CD14-positive monocyte (primary cell): ENCODE data around the gene CRY2. TPM values are rescaled to one million over a fixed set of nuclear protein-coding genes. Genes with fewer than 3 reads are reported as not detected.

Source experiments
- DNase-seq, 3 donors: peaks; one replicate each; pipeline ENCODE4 v3.0.0-alpha.2; 2011 to 2022
- H2AFZ ChIP-seq: 2 replicates; pipeline ENCODE4 v1.6.0; 2012; ENCODE audit warnings: mild to moderate bottlenecking, low read depth, low read length, inconsistent platforms; ENCODE audit not compliant: insufficient read depth, poor library complexity, severe bottlenecking
- H3K27ac ChIP-seq, 2 donors: 1 replicate in 1 of 2; 2 replicates in 1 of 2; pipeline ENCODE4 v1.5.1; 2012 to 2013; ENCODE audit warnings: low read length in 2 of 2, control low read depth in 1 of 2, inconsistent platforms in 1 of 2, low read depth in 1 of 2, mild to moderate bottlenecking in 1 of 2
- H3K27me3 ChIP-seq, 2 donors: one replicate each; pipeline versions ENCODE4 v1.6.0 to v1.6.1; 2011 to 2013; ENCODE audit warnings: low read length in 2 of 2; ENCODE audit not compliant: control insufficient read depth in 2 of 2, insufficient read depth in 2 of 2
- H3K36me3 ChIP-seq, 2 donors: replicated peaks in 1 of 2; 1 replicate in 1 of 2; 2 replicates in 1 of 2; pipeline versions ENCODE4 v1.5.1 to v1.6.1; 2012 to 2013; ENCODE audit warnings: low read length in 2 of 2, control low read depth in 1 of 2, inconsistent platforms in 1 of 2, mild to moderate bottlenecking in 1 of 2; ENCODE audit not compliant: insufficient read depth in 2 of 2, control insufficient read depth in 1 of 2
- H3K4me1 ChIP-seq, 2 donors: 1 replicate in 1 of 2; 2 replicates in 1 of 2; pipeline versions ENCODE4 v1.5.1 to v1.6.1; 2012 to 2013; ENCODE audit warnings: low read length in 2 of 2, control low read depth in 1 of 2, inconsistent platforms in 1 of 2, mild to moderate bottlenecking in 1 of 2, moderate library complexity in 1 of 2; ENCODE audit not compliant: insufficient read depth in 2 of 2, control insufficient read depth in 1 of 2
- H3K4me2 ChIP-seq: replicated peaks from 2 replicates; pipeline ENCODE3; 2012; ENCODE audit warnings: low read length, moderate library complexity, mild to moderate bottlenecking; ENCODE audit not compliant: poor library complexity, severe bottlenecking; ENCODE audit errors: extremely low read depth
- H3K4me3 ChIP-seq, 3 experiments: fragments of 200-600 bp in 1 of 3; sonication (generic) in 1 of 3; replicated peaks in 1 of 3; 1 replicate in 2 of 3; 2 replicates in 1 of 3; pipeline ENCODE4 v1.5.1; 2011 to 2013; ENCODE audit warnings: low read length in 3 of 3, mild to moderate bottlenecking in 3 of 3, control low read depth in 2 of 3, low read depth in 2 of 3, inconsistent platforms in 1 of 3, moderate library complexity in 1 of 3
- H3K79me2 ChIP-seq: 2 replicates; pipeline ENCODE4 v1.6.0; 2012; ENCODE audit warnings: mild to moderate bottlenecking, control low read depth, inconsistent platforms, low read length, moderate library complexity; ENCODE audit not compliant: insufficient read depth
- H3K9ac ChIP-seq: 2 replicates; pipeline ENCODE4 v1.6.0; 2017; ENCODE audit warnings: low read length, mild to moderate bottlenecking; ENCODE audit not compliant: insufficient read depth, poor library complexity, severe bottlenecking
- H3K9me3 ChIP-seq, 2 donors: replicated peaks in 1 of 2; 1 replicate in 1 of 2; 2 replicates in 1 of 2; pipeline versions ENCODE4 v1.5.1 to v1.6.1; 2012 to 2013; ENCODE audit warnings: low read length in 2 of 2, control low read depth in 1 of 2; ENCODE audit not compliant: control insufficient read depth in 1 of 2, insufficient read depth in 1 of 2
- H4K20me1 ChIP-seq: 2 replicates; pipeline ENCODE4 v1.6.0; 2012; ENCODE audit warnings: mild to moderate bottlenecking, low read length, control low read depth, moderate library complexity; ENCODE audit not compliant: insufficient read depth
- H3K27ac Mint-ChIP-seq, 7 donors: one replicate each; pipeline ENCODE4 v1.8.0; 2020; ENCODE audit warnings: mild to moderate bottlenecking in 7 of 7, mixed read lengths in 7 of 7, moderate library complexity in 6 of 7, inconsistent platforms in 2 of 7
- H3K27me3 Mint-ChIP-seq, 3 donors: one replicate each; pipeline ENCODE4 v1.8.0; 2021 to 2022; ENCODE audit warnings: low read depth in 3 of 3, mild to moderate bottlenecking in 3 of 3, mixed read lengths in 3 of 3, moderate library complexity in 3 of 3, inconsistent platforms in 1 of 3
- H3K36me3 Mint-ChIP-seq, 2 donors: one replicate each; pipeline ENCODE4 v1.8.0; 2020; ENCODE audit warnings: mixed read lengths in 2 of 2, inconsistent platforms in 1 of 2, mild to moderate bottlenecking in 1 of 2
- H3K4me1 Mint-ChIP-seq: one replicate; pipeline ENCODE4 v1.8.0; 2020; ENCODE audit warnings: mild to moderate bottlenecking, mixed read lengths
- H3K4me3 Mint-ChIP-seq, 2 donors: one replicate each; pipeline ENCODE4 v1.8.0; 2020; ENCODE audit warnings: mild to moderate bottlenecking in 2 of 2, mixed read lengths in 2 of 2, moderate library complexity in 1 of 2
- H3K9me3 Mint-ChIP-seq, 7 donors: one replicate each; pipeline ENCODE4 v1.8.0; 2020 to 2022; ENCODE audit warnings: mixed read lengths in 7 of 7, mild to moderate bottlenecking in 6 of 7, moderate library complexity in 6 of 7, inconsistent platforms in 2 of 7
- CTCF ChIP-seq: fragments of 200-600 bp; IDR thresholded peaks from one replicate; pipeline ENCODE4 v1.8.0; 2022; ENCODE audit warnings: antibody characterized with exemption, mild to moderate bottlenecking
- WGBS: methylation state at CpG from one replicate; pipeline ENCODE4 v1.1.5; 2013; ENCODE audit warnings: missing lambda C conversion rate; ENCODE audit not compliant: insufficient coverage; 5-methylcytosine and 5-hydroxymethylcytosine counted together
- intact Hi-C, 2 donors: fragments of 100-400 bp; cut with micrococcal nuclease; formaldehyde crosslinking; loops; one replicate each; pipeline versions ENCODE4 v1.15.0 to v1.15.1; 2023
- polyA plus RNA-seq, 3 donors: library from polyadenylated mRNA; depleted of rRNA in 1 of 3; unstranded in 2 of 3; stranded (reverse) in 1 of 3; fragments of 300-500 nt in 2 of 3; fragments of >200 nt in 1 of 3; fragmentation: Illumina TruSeq in 2 of 3; gene quantifications; 1 replicate in 2 of 3; 2 replicates in 1 of 3; pipeline ENCODE4 v1.2.3, GENCODE V29; 2012 to 2021

The CRY2 gene
- polyA plus RNA-seq, 3 donors: 5.1 to 12.5 (median 7.2) TPM

- Mint-ChIP-seq H3K36me3 (peaks cover 31 to 38% of the 10 kb centered on the region in 2 donors), H3K27me3 (peaks cover 0 to 19% (median 2%) of the 10 kb centered on the region in 3 donors), H3K9me3 (peaks cover 0 to 2% (median 0%) of the 10 kb centered on the region in 7 donors), H3K27ac (no peak overlapping the region), H3K4me3 (no peak overlapping the region), H3K4me1 (peaks cover 3% of the 10 kb centered on the region)
- Histone ChIP-seq H3K9ac (no peak overlapping the region), H2AFZ (no peak overlapping the region), H4K20me1 (peaks cover 30% of the 10 kb centered on the region), H3K36me3 (peaks cover 32 to 41% of the 10 kb centered on the region in 2 donors), H3K4me1 (no peaks in the 10 kb centered on the region), H3K4me2 (no peak overlapping the region), H3K79me2 (no peaks in the 10 kb centered on the region), H3K27me3 (no peaks in the 10 kb centered on the region), H3K9me3 (no peaks in the 10 kb centered on the region), H3K4me3 (no peak overlapping the region), H3K27ac (no peak overlapping the region)
- no peak for TF ChIP-seq CTCF
- DNase-seq: no peak
- WGBS: 92% methylated on average over 7 of the region's 8 CpGs
- intact Hi-C loops: no loop called here
Observed at GRCh38 chr11:45907911-45908370, 60.7 kb downstream of the CRY2 start.

- Histone ChIP-seq H4K20me1 (peaks cover 37% of the 10 kb centered on the region), H2AFZ (no peak overlapping the region), H3K4me2 (no peak overlapping the region), H3K9ac (no peak overlapping the region), H3K79me2 (peaks cover 2% of the 10 kb centered on the region), H3K4me1 (no peaks in the 10 kb centered on the region), H3K27me3 (no peaks in the 10 kb centered on the region), H3K27ac (no peak overlapping the region), H3K4me3 (no peak overlapping the region), H3K36me3 (peaks cover 51 to 60% of the 10 kb centered on the region in 2 donors), H3K9me3 (no peaks in the 10 kb centered on the region)
- intact Hi-C loops: loop anchor here in 1 of 2 donors (10.0 kb wide), 1 partner anchor 705 kb away; the partner anchor contains the start of genes ATG13 and HARBI1
- Mint-ChIP-seq H3K4me1 (peaks cover 3% of the 10 kb centered on the region), H3K9me3 (peaks cover 0 to 2% (median 0%) of the 10 kb centered on the region in 7 donors), H3K36me3 (peaks cover 49 to 57% of the 10 kb centered on the region in 2 donors), H3K4me3 (no peak overlapping the region), H3K27ac (no peak overlapping the region), H3K27me3 (peaks cover 0 to 13% (median 0%) of the 10 kb centered on the region in 3 donors)
- no peak for DNase-seq
- WGBS: 92% methylated on average over 21 of the region's 32 CpGs
- no peak for TF ChIP-seq CTCF
Observed at GRCh38 chr11:45909594-45910475, 62.6 kb downstream of the CRY2 start.
